GM10266 (cell line): ENCODE measurements around the gene TLDC2.
"Not testable (repeated sequence)": the region's sequence is repeated elsewhere in the genome, so short reads cannot be mapped to it uniquely, and the experiment has no call there.

Experiments used
- DNase-seq: peaks from one replicate; pipeline ENCODE4 v3.0.0; 2012; ENCODE audit errors: extremely low spot score
- TF ChIP-seq, protein P1 (sequence below): IDR thresholded peaks from 2 replicates; pipeline ENCODE4 v1.5.1; 2012; ENCODE audit warnings: mild to moderate bottlenecking, low read depth; ENCODE audit not compliant: control insufficient read depth, insufficient read depth; ENCODE audit errors: missing control alignments

The TLDC2 gene

DNA sequence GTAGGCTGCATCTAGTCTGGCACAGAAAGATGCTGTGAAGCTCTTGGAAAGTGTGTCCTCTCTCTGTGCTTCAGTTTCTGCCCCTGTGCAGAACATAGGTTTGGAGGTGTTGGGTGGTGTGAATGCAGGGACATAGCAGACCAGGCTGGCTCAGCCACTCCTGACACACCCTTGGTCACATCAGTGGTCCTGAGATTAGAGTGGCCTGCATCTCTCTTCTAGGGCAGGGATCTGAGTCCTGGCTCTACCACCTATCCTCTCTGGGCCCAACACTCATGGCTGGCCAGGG is 10.1 kb upstream of the TLDC2 start:
- TF ChIP-seq, protein P1, sequence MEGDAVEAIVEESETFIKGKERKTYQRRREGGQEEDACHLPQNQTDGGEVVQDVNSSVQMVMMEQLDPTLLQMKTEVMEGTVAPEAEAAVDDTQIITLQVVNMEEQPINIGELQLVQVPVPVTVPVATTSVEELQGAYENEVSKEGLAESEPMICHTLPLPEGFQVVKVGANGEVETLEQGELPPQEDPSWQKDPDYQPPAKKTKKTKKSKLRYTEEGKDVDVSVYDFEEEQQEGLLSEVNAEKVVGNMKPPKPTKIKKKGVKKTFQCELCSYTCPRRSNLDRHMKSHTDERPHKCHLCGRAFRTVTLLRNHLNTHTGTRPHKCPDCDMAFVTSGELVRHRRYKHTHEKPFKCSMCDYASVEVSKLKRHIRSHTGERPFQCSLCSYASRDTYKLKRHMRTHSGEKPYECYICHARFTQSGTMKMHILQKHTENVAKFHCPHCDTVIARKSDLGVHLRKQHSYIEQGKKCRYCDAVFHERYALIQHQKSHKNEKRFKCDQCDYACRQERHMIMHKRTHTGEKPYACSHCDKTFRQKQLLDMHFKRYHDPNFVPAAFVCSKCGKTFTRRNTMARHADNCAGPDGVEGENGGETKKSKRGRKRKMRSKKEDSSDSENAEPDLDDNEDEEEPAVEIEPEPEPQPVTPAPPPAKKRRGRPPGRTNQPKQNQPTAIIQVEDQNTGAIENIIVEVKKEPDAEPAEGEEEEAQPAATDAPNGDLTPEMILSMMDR: no peak
- DNase-seq: no peak

DNA sequence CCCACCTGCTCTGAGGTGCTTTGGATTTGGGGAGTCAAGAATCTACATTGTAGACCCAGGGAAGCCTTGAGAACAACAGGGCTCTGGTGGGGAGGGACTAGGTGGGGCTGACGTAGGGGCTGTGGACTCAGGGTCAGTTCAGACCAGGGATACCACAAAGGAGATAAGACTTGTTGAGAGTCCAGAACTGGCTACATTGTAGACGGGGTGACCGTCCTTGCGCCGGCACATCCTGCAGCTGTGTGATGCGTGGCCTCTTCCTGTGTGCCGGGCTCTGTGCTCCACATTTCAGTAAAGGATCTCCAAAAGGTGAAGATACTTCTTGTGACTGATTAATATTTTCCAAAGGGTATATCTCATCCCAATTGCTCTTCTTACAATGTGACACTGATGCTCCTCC is 9.8 kb upstream of the TLDC2 start:
- no peak for DNase-seq
- TF ChIP-seq, protein P1: no peak

DNA sequence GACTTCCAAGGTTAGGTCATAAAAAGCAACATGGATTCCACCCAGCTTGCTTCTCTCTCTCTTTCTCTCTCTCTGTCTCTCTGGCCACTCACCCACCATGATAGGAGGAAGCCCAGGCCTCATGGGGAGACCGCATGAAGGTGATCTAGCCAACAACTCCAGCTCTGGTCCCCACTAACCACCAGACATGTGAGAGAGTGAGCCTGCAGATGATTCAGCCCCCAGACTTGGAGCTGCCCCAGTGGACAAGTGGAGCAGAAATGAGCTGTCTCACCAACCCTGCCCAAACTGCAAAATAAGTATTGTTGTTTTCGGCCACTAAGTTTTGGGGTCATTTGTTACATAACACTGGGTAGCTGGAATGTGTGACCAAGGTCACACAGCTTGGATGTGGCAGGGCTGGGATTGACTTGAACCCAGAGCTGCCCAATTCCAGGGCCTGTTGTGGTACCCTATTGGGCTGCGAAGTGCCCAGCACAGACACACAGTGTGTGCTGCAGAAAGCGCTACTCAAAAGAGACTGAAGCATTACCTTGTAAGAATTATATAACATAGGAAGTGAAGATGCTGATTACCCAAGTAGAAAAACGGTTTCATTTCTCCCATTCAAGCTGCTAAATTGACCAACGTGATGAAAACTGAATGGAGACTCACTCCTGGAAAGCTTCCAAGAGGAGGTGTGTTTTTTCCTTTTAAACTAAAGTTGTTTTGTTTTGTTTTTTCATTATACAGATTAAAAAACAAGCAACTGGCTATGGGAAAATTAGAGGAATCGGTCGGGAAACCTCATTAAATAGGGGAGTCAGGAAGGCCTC is 9.1 kb upstream of the TLDC2 start:
- TF ChIP-seq, protein P1: no peak
- DNase-seq: no peak

DNA sequence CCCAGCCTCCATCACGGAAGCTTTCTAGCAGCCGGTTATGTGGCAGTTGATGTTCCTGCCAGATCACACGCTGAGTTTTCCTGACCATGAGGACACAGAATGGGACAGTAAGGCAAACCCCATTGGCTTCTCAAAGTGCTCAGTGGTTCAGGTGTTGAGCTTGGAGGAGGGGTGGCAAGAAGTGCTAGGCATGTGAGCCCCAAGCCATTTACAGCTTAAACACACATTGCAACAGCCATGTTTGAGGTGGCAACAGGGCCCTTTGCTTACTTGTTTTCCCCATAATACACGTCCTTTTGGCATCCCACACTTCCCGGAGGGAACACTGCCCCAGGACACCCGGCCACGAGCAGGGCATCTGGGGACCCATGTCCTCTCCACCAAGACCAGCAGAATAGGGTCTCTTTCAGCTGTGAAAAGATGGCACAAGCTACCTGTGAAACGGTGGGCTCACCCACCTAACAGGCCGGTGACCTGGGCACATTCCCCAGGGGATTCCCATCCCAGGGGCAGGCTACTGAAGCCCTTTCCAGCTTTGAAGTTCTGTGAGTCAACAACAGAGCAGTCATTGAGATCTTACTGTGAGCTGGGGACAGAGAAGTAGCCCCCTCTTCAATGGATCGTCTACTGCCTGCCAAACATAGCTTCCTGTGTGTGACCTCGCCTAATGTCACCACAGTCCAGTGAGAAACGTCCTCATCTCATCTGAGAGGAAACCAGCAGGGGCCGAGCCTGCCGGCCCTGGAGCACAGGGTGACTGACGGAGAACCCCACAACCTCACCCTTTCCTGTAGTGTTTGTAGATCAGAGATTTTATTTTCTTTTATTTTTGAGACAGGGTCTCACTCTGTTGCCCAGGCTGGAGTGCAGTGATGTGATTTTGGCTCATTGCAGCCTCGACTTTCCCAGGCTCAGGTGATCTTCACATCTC is 4.0 kb upstream of the TLDC2 start:
- DNase-seq: no peak
- TF ChIP-seq, protein P1: no peak

DNA sequence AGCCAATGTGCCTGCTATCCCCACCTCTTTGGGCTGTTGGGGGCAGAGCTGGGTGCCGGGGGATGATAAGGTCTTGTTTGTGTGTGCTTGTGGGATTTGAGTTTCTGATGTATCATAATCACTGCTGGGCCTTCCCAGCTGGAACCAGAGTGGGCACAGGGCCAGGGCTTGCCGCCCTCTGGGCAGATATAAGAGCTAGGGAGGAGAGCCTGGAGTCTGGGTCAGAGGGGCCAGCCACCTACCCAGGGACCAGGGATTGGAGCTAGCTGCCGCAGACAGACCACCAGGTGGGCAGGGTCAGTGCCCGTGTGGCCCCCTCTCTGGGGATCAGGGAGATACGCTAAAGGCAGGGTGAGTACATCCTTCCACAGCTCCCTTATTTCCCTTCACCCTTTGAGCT is 3.1 kb upstream of the TLDC2 start:
- TF ChIP-seq, protein P1: no peak
- no peak for DNase-seq

DNA sequence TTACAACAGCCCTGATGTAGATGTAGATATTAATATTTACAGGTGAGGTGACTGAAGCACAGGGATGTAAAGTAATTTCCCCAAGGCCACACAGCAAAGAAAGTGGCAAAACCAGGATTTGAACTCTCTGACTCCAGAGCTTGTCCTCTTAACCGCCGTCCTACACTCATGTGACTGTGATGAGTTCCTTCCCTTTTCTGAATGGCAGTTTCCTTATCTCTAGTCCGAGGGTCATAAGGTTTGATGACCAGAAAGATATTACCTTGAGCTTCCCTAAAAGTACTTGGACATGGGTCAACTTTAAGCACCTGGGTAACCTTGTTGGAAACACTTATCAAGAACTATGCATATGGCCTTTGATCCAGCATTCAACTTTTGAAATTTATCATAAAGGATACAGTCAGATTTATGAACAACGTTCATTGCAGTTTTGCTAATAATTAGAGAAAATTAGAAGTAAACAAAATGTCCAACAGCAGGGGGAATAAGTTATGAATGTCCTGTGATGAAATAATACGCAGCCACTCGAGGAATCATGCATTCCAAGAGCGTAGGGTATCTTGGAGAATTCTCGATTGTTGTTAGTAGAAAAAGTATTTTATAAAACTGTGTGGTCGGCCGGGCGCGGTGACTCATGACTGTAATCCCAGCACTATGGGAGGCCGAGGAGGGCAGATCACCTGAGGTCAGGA is 2.3 kb upstream of the TLDC2 start:
- TF ChIP-seq, protein P1: no peak
- no peak for DNase-seq

DNA sequence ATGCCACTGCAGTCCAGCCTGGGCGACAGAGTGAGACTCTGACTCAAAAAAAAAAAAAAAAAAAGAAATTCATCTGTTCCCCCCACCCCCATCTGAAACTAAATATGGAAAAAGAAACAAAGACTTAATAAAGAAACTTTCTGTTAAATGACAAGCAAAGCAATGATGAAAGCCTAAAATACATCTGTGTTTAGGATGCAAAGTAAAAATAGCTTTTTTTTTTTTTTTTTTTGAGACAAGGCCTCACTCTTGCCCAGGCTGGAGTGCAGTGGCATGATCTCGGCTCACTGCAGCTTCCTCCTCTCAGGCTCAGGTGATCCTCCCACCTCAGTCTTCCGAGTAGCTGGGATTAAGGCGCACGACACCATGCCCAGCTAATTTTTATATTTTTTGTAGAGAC is 845 bp upstream of the TLDC2 start:
- DNase-seq: not testable (repeated sequence)
